ENCODE results near the gene STH.

DNA sequence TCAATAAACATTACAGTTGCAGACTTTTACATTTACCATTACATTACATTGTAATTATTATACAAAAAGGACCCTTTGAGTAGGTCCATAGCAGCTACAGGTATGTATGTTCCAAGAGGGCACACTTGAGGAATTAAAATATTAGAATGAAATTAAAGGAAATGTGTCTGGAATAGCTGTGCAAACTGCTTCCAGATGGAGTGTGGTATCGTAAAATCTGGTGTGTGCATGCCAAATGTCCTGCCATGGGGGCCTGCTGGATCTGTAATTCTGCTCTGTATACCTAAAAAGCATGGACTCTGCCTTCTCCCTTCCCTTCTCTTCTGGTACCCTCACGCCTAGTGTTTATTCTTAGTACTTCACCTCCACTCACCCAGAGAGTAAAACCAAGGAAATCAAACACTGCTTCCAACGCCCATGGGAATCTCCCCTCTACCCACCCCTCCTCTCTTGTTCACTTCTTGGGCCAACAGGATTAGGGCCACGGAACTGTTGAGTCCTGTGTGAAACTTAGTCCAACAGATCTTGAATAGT is 38.7 kb downstream of the STH start:
- TF ChIP-seq EZH2 (IDR thresholded peaks at IDR 0.05; ENCODE audit: insufficient read depth, low read length), result no peak
- TF ChIP-seq, protein P1, sequence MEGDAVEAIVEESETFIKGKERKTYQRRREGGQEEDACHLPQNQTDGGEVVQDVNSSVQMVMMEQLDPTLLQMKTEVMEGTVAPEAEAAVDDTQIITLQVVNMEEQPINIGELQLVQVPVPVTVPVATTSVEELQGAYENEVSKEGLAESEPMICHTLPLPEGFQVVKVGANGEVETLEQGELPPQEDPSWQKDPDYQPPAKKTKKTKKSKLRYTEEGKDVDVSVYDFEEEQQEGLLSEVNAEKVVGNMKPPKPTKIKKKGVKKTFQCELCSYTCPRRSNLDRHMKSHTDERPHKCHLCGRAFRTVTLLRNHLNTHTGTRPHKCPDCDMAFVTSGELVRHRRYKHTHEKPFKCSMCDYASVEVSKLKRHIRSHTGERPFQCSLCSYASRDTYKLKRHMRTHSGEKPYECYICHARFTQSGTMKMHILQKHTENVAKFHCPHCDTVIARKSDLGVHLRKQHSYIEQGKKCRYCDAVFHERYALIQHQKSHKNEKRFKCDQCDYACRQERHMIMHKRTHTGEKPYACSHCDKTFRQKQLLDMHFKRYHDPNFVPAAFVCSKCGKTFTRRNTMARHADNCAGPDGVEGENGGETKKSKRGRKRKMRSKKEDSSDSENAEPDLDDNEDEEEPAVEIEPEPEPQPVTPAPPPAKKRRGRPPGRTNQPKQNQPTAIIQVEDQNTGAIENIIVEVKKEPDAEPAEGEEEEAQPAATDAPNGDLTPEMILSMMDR (IDR thresholded peaks at IDR 0.05; ENCODE audit: insufficient read depth, low read depth, low read length), result no peak
